Measurements from ENCODE around the gene SETMAR.
"Not testable (repeated sequence)": the region's sequence is repeated elsewhere in the genome, so short reads cannot be mapped to it uniquely, and the experiment has no call there.

The SETMAR gene

DNA sequence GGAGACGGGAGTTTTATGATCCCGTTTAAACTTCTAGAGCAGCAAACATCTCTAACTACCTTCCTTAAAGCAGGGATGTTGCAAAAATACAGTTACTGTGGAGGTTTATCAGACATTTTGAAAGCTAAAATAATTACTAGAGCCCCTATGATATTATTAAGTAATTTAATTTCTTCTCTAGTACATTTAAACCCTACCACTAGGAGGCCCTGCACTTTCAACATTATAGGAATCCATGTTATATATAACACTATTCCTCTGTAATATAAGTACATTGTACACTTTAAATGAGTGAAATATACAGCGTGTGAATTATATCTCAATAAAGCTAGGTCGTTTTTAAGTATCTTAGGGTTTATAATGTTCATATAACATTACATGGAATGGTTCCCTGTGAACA, 11.5 kb downstream of the SETMAR start:
- no peak overlapping the region for H3K4me3 ChIP-seq (ENCODE audit: low read depth in 1 of 2, low read length in 2 of 2)
- H3K27me3 ChIP-seq (ENCODE audit: low read depth, low read length): no peaks in the 10 kb centered on the region
- H3K27ac ChIP-seq (ENCODE audit: low read length): no peak overlapping the region
- peaks cover 8% of the 10 kb centered on the region in 2 donors for H3K36me3 ChIP-seq (ENCODE audit: control insufficient read depth in 1 of 2, insufficient read depth in 2 of 2, low read length in 2 of 2)
- no peaks in the 10 kb centered on the region for H3K4me1 ChIP-seq (ENCODE audit: control insufficient read depth in 1 of 2, insufficient read depth in 2 of 2, low read length in 2 of 2)
- H3K9me3 ChIP-seq (ENCODE audit: control insufficient read depth in 1 of 2, low read length in 2 of 2): no peaks in the 10 kb centered on the region

DNA sequence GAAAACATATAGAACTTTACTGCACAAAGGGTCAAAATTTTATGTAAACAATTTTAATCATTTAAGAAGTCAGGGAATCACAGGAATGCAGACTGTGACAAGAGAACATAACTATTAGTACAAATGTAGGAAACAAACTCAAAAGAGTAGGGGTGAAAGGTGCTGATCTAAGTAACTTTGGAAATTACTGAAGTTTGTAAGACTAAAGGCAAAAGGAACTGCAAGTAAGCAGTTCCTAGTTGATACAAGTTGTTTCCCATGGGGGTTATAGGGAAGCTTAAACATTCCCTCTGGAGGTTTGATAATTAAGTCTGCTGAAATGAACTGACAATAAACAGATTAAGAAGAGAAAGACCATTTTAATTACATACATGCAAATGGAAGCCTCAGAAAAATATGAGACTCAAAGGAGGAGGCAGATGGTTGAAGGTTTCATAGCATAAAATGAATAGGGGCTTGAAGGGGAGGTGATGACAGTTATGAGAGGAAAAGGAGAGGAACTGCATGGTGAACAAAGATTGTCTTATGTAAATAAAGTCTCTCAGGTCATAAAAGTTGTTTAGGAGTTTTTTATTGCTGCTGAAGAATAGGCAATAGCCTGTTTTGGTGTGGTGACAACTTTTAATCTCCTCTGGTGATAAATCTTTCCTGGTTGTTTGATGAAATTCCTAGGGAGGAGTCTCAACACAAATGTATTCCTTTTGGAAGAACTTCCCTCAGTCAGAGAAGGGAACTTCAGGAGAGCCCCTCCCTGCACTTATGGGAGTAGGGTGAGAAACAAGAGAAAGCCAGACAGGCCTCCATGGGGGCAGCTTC, 17.1 kb downstream of the SETMAR start:
- Histone ChIP-seq H3K36me3 (ENCODE audit: control insufficient read depth in 1 of 2, insufficient read depth in 2 of 2, low read length in 2 of 2) (peaks cover 0 to 8% of the 10 kb centered on the region in 2 donors), H3K9me3 (ENCODE audit: control insufficient read depth in 1 of 2, low read length in 2 of 2) (no peaks in the 10 kb centered on the region), H3K4me3 (ENCODE audit: low read depth in 1 of 2, low read length in 2 of 2) (no peak overlapping the region), H3K27me3 (ENCODE audit: low read depth, low read length) (no peaks in the 10 kb centered on the region), H3K27ac (ENCODE audit: low read length) (no peak overlapping the region), H3K4me1 (ENCODE audit: control insufficient read depth in 1 of 2, insufficient read depth in 2 of 2, low read length in 2 of 2) (peaks cover 0 to 4% of the 10 kb centered on the region in 2 donors)

DNA sequence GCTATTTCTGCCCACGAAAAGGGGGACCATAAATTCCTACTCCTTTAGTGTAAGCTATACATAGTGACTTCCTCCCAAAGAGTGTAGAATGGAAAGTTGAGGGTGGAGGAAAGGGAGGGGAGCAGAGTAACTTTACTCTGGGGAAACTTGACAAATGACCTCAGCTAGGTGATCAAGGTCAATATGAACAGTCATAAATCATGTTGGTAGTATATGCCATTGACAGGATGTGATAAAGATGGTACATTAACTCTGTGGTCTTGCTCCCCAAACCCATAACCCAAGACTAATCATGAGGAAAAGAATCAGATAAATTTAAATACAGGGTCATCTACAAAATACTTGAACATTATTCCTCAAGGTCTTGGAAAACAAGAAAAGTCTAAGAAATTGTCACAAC, 18.6 kb downstream of the SETMAR start:
- no peaks in the 10 kb centered on the region for H3K9me3 ChIP-seq (ENCODE audit: control insufficient read depth in 1 of 2, low read length in 2 of 2)
- peaks cover 0 to 4% of the 10 kb centered on the region in 2 donors for H3K4me1 ChIP-seq (ENCODE audit: control insufficient read depth in 1 of 2, insufficient read depth in 2 of 2, low read length in 2 of 2)
- peaks cover 0 to 1% of the 10 kb centered on the region in 2 donors for H3K36me3 ChIP-seq (ENCODE audit: control insufficient read depth in 1 of 2, insufficient read depth in 2 of 2, low read length in 2 of 2)
- no peak overlapping the region for H3K4me3 ChIP-seq (ENCODE audit: low read depth in 1 of 2, low read length in 2 of 2)
- no peaks in the 10 kb centered on the region for H3K27me3 ChIP-seq (ENCODE audit: low read depth, low read length)
- no peak overlapping the region for H3K27ac ChIP-seq (ENCODE audit: low read length)

DNA sequence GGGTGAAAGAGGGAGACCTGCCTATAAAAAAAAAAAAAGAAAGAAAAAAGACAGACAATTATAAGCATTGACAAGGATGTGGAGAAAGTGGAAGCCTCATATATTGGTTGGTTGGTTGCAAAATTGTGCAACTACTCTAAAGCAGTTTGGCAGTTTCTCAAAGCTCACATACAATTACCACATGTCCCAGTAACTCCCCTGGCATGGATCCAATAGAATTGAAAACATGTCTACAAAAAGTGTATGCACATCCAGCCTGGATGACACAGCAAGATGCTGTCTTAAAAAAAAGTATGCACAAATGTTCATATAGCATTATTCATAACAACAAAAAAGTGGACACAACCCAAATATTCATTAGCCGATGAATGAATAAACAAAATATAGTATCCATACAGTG, 19.5 kb downstream of the SETMAR start:
- Histone ChIP-seq H3K36me3 (ENCODE audit: control insufficient read depth in 1 of 2, insufficient read depth in 2 of 2, low read length in 2 of 2) (peaks cover 0 to 3% of the 10 kb centered on the region in 2 donors), H3K27me3 (ENCODE audit: low read depth, low read length) (no peaks in the 10 kb centered on the region), H3K4me1 (ENCODE audit: control insufficient read depth in 1 of 2, insufficient read depth in 2 of 2, low read length in 2 of 2) (peaks cover 0 to 4% of the 10 kb centered on the region in 2 donors), H3K27ac (ENCODE audit: low read length) (no peak overlapping the region), H3K9me3 (ENCODE audit: control insufficient read depth in 1 of 2, low read length in 2 of 2) (no peaks in the 10 kb centered on the region), H3K4me3 (ENCODE audit: low read depth in 1 of 2, low read length in 2 of 2) (no peak overlapping the region)

DNA sequence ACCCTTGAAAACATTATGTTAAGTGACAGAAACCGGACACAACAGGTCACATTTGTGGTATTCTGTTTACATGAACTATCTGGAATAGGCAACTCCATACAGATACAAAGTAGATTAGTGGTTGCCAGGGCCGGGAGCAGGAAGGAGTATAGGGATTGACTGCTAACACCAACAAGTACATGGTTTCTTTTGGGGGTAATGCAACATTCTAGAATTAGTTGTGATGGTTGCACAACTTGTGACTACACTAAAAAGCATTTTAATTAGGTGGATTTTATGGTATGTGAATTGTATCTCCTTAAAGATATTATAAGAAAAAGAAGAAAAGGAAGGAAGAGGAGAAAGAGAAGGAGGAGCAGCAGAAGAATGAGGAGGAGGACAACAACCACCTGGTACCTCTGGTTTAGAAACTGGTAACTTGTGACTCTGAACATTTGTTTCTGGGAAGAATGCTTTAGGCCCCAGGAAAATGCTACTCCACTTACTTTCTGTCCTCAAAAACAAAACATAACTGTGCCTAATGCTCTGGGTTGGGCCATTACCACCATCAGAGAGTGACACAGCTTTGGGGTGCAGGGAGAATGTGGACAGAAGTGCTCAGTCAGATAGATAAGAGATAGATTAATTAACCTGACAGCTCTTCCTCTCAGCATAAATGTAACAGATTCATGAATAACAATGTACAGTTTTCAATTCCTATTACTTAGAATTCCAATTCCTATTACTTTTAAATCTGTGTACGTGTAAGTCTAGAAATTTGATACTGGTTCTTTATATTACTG, 20.3 kb downstream of the SETMAR start:
- Histone ChIP-seq H3K27ac (ENCODE audit: low read length) (no peak overlapping the region), H3K27me3 (ENCODE audit: low read depth, low read length) (no peaks in the 10 kb centered on the region), H3K4me3 (ENCODE audit: low read depth in 1 of 2, low read length in 2 of 2) (no peak overlapping the region), H3K9me3 (ENCODE audit: control insufficient read depth in 1 of 2, low read length in 2 of 2) (no peaks in the 10 kb centered on the region), H3K36me3 (ENCODE audit: control insufficient read depth in 1 of 2, insufficient read depth in 2 of 2, low read length in 2 of 2) (peaks cover 0 to 3% of the 10 kb centered on the region in 2 donors), H3K4me1 (ENCODE audit: control insufficient read depth in 1 of 2, insufficient read depth in 2 of 2, low read length in 2 of 2) (peaks cover 0 to 4% of the 10 kb centered on the region in 2 donors)

DNA sequence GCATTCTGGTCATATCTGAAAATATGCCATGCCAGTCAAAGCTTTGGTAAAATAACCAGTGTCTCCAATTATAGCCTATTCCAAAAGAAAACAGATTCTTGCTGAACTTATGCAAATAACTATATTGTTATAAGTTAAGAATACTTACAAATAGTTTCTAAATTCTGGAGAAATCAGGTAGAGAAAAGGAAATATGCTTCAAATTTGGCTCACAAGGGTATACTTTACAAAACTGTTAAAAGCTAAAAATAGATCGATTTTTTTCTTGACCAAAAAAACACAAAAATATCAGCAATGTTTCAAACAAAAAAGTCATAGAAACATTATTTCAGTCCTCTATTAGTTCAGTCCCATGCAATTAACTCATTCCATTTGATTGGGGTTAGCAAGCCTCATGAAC, 23.7 kb downstream of the SETMAR start:
- H3K27me3 ChIP-seq (ENCODE audit: low read depth, low read length): no peaks in the 10 kb centered on the region
- H3K4me1 ChIP-seq (ENCODE audit: control insufficient read depth in 1 of 2, insufficient read depth in 2 of 2, low read length in 2 of 2): no peaks in the 10 kb centered on the region
- H3K27ac ChIP-seq (ENCODE audit: low read length): no peak overlapping the region
- H3K9me3 ChIP-seq (ENCODE audit: control insufficient read depth in 1 of 2, low read length in 2 of 2): no peaks in the 10 kb centered on the region
- no peak overlapping the region for H3K4me3 ChIP-seq (ENCODE audit: low read depth in 1 of 2, low read length in 2 of 2)
- H3K36me3 ChIP-seq (ENCODE audit: control insufficient read depth in 1 of 2, insufficient read depth in 2 of 2, low read length in 2 of 2): peaks cover 0 to 3% of the 10 kb centered on the region in 2 donors

DNA sequence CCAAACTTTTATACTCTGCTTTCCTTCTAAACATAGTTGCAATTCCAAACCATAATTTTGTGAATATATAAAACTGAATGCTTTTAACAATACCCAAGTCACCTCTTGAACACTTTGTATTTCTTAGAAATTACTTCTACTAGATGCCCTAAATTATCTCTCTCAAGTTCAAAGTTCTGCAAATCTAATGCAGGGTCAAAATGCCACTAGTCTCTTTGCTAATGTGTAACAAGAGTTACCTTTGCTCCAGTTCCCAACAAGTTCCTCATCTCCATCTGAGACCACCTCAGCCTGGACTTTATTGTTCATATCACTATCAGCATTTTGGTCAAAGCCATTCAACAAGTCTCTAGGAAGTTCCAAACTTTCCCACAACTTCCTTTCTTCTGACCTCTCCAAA, 26.6 kb downstream of the SETMAR start:
- H3K27me3 ChIP-seq (ENCODE audit: low read depth, low read length); H3K9me3 ChIP-seq (ENCODE audit: control insufficient read depth in 1 of 2, low read length in 2 of 2); H3K27ac ChIP-seq (ENCODE audit: low read length); H3K4me1 ChIP-seq (ENCODE audit: control insufficient read depth in 1 of 2, insufficient read depth in 2 of 2, low read length in 2 of 2); H3K36me3 ChIP-seq (ENCODE audit: control insufficient read depth in 1 of 2, insufficient read depth in 2 of 2, low read length in 2 of 2); H3K4me3 ChIP-seq (ENCODE audit: low read depth in 1 of 2, low read length in 2 of 2): not testable (repeated sequence)

DNA sequence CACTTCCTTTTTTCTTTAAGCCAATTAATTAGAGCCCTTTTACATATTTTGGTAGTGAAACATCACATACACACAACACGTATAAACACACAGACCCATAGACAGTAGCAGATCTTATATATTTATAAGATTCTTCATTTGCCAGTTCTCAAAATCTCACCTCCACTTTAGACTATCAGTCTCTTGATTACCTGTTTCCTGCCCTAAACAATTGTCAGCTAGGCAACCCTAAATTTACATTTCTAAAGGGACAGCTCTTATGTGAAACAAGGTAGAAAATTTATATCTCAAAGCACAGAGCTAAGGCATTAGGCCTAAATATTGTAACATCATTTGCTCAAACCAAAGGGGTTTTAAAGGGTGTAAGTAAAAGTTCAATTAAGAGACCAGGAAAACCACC, 28.9 kb downstream of the SETMAR start:
- Histone ChIP-seq H3K4me1 (ENCODE audit: control insufficient read depth in 1 of 2, insufficient read depth in 2 of 2, low read length in 2 of 2) (no peaks in the 10 kb centered on the region), H3K4me3 (ENCODE audit: low read depth in 1 of 2, low read length in 2 of 2) (no peak overlapping the region), H3K36me3 (ENCODE audit: control insufficient read depth in 1 of 2, insufficient read depth in 2 of 2, low read length in 2 of 2) (peaks cover 0 to 1% of the 10 kb centered on the region in 2 donors), H3K9me3 (ENCODE audit: control insufficient read depth in 1 of 2, low read length in 2 of 2) (no peaks in the 10 kb centered on the region), H3K27me3 (ENCODE audit: low read depth, low read length) (no peaks in the 10 kb centered on the region), H3K27ac (ENCODE audit: low read length) (no peak overlapping the region)

DNA sequence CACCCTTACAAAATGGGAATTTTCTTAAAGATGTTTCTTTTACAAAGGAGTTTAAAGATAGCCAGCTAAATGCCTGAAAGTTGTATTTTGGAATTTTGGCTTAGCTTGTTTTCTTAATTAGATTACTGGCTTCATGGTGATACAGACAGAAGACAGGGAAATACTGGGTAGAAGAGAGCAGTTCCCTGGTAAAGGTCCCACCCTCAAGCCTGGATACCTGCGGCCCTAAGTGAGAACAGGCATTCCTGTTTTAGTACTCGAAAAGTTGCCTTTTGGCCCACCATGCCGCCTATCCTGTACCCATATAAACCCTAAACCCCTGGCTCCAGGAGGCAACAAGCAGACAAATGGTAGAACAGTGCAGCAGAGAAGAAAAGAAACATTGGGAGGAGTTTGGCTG, 29.4 kb downstream of the SETMAR start:
- no peaks in the 10 kb centered on the region for H3K36me3 ChIP-seq (ENCODE audit: control insufficient read depth in 1 of 2, insufficient read depth in 2 of 2, low read length in 2 of 2)
- H3K4me1 ChIP-seq (ENCODE audit: control insufficient read depth in 1 of 2, insufficient read depth in 2 of 2, low read length in 2 of 2): no peaks in the 10 kb centered on the region
- H3K27ac ChIP-seq (ENCODE audit: low read length): no peak overlapping the region
- no peak overlapping the region for H3K4me3 ChIP-seq (ENCODE audit: low read depth in 1 of 2, low read length in 2 of 2)
- H3K27me3 ChIP-seq (ENCODE audit: low read depth, low read length): no peaks in the 10 kb centered on the region
- H3K9me3 ChIP-seq (ENCODE audit: control insufficient read depth in 1 of 2, low read length in 2 of 2): no peaks in the 10 kb centered on the region

DNA sequence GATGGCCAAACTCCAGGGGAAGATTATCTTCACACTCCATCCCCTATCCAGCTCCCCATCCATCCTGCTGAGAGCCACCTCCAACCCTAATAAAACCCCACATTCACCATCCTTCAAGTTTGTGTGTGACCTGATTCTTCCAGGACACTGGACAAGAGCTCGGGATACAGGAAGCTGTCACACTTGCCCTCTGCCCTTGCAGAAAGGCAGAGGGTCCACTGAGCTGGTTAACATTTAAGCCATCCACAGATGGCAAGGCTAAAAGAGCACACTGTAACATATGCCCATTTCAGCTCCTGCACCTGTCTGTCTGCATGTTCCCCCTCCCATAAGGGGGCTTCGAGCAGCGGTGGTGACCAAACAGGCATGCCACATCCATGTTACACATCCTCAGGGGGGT, 29.8 kb downstream of the SETMAR start:
- H3K27ac ChIP-seq (ENCODE audit: low read length): no peak overlapping the region
- no peaks in the 10 kb centered on the region for H3K4me1 ChIP-seq (ENCODE audit: control insufficient read depth in 1 of 2, insufficient read depth in 2 of 2, low read length in 2 of 2)
- no peak overlapping the region for H3K4me3 ChIP-seq (ENCODE audit: low read depth in 1 of 2, low read length in 2 of 2)
- H3K9me3 ChIP-seq (ENCODE audit: control insufficient read depth in 1 of 2, low read length in 2 of 2): no peaks in the 10 kb centered on the region
- H3K27me3 ChIP-seq (ENCODE audit: low read depth, low read length): no peaks in the 10 kb centered on the region
- no peaks in the 10 kb centered on the region for H3K36me3 ChIP-seq (ENCODE audit: control insufficient read depth in 1 of 2, insufficient read depth in 2 of 2, low read length in 2 of 2)

DNA sequence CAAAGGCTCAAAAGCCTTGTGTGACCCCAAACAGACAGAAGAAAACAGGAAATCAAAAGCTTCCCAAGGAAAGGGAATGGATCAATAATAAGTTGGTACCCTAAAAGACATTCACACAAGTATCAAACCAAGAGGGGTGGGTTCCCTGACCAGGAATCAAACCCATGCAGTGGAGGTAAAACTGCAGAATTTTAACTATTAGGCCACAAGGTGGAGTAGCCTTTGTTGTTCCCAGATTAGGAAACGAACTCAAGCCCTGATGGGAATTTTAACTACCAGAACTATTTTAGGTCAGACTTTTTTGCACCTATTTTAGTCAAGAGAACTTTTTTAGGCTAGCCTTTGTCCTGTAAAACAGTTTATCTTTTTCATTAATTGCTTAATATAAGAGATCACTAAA, 31.4 kb downstream of the SETMAR start:
- H3K4me3 ChIP-seq (ENCODE audit: low read depth in 1 of 2, low read length in 2 of 2): no peak overlapping the region
- no peaks in the 10 kb centered on the region for H3K9me3 ChIP-seq (ENCODE audit: control insufficient read depth in 1 of 2, low read length in 2 of 2)
- peaks cover 0 to 5% of the 10 kb centered on the region in 2 donors for H3K36me3 ChIP-seq (ENCODE audit: control insufficient read depth in 1 of 2, insufficient read depth in 2 of 2, low read length in 2 of 2)
- no peaks in the 10 kb centered on the region for H3K27me3 ChIP-seq (ENCODE audit: low read depth, low read length)
- no peak overlapping the region for H3K27ac ChIP-seq (ENCODE audit: low read length)
- no peaks in the 10 kb centered on the region for H3K4me1 ChIP-seq (ENCODE audit: control insufficient read depth in 1 of 2, insufficient read depth in 2 of 2, low read length in 2 of 2)

Data from muscle layer of duodenum (tissue), 2 donors.